ENCODE measurements around the gene CTSE.
A peak's percentile ranks its signal among the peaks of the same experiment; 100 is the strongest.
"Not testable (repeated sequence)": the region's sequence is repeated elsewhere in the genome, so short reads cannot be mapped to it uniquely, and the experiment has no call there.

The CTSE gene

DNA sequence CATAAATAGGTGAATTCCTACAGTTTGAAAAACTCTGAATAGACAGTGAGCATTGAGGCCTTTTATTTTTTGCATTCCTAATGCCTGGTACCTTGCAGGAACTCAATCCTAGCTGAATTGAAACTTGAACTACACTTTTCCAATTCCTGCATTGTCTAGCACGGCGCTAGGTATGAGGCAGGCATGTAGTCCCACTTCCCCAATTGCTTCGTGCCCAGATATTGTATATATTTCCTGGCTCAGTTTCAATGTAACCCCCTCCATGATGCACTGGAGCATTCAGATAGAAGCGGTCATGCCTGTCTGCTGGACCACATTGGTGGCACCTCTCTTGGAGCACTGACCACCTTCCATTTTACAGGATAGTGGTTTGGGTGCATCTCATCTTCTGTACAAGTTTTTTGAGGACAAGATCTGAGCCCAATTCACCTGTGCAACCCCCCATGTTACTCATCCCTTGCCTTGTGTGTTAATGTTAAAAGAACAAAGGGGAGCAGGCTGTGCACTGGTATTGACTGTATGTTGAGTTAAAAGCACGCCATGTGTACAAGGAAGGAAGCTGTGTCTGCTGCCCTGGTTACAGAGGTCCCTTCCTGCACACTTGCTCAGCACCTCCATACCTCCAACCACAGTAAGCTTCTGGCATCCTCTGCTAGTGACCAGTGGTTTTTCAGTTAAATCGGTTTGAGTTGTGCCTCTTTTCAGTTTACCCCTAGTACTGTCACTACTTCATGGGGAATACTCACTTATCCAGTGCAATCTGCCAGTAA, 10.5 kb downstream of the CTSE start:
- peak; percentile 14 to 43 for DNase-seq

DNA sequence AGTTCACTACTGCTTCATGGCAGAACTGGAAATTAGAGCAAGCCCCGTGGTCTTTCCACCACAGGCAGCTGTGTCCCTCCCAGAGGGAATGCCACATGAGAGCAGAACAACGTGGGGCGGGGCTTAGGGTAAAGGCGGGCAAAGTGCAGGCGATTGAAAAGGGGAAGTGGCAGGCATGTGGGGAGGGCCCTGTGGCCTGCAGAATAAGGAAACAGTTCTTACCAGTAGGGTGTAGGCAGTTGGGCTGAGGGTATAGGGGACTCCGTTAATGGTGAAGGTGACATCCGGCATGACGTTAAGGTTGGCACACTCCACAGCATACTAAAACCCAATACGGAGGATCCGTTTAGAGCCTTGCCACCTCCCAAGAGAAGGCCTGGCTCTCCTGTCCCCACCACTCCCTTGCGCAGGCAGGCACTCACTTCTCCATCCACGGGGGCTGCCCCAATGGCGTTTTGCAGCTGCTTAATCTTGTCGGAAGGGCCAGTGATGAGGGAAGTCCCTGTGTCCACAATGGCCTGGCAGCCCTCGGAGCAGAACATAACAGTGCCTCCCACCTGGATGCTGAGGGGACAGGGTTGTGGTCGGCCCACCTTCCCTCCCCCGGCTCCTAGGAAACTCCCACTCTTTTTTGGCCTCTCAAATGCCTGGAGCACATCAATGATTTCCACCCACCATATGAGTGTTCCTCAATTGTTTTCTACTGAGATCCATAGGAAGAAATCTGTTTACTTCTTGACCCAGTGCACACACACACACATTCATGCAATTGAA, 11.4 kb downstream of the CTSE start:
- peak; percentile 99 for DNase-seq

DNA sequence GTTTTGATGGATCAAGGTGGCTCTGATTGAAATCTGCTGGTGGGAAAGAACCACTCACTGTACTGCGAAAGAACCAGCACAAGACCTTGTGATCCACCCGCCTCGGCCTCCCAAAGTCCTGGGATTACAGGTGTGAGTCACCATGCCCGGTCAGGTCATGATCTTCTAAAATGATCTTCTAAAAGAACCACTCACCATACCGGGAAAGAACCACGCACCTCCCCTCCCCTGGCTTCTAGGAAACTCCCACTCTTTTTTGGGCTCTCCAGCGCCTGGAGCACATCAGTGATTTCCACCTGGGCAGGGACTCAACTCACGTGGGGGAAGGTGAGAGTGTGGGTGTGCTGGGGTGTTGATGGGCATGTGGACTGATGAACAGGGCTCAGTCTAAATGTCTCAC, 12.6 kb downstream of the CTSE start:
- no peak for DNase-seq

DNA sequence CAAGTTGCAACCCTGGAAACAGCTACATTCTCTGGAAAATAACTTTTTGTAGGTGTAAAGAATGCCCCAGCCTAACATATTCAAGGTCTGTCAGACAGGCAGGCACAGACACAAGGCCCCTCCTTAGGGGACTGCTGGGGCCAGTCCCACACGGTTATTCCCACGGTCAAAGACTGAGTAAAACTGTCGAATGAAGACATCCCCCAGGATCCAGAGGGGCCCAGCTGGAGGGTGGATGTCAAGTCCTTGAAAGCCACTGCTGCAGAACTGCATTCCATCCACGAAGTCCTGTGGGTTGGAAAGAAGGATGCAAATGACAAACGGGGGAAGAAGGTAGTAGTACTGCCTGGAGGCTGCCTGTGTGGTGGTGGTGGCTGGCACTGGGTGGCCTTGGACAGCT, 13.6 kb downstream of the CTSE start:
- DNase-seq = no peak

DNA sequence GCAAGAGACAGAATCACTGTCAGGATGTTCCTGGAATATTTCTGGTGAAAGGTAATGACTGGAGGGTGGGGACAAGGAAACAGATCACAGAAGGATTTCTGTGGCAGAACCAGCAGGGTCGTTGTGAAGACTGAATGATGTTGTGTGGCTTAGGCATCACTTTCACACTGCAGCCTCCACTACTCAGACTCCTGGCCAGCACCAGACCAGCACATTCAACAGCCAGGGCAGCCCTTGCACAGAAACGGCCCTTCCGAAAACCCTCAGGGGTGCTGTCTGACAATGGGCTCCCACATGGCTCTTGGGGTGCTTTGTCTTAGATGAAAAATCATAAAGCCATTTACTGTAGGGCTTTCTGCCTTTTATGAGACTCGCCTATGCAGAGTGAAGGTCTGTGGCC, 16.7 kb downstream of the CTSE start:
- no peak for DNase-seq

DNA sequence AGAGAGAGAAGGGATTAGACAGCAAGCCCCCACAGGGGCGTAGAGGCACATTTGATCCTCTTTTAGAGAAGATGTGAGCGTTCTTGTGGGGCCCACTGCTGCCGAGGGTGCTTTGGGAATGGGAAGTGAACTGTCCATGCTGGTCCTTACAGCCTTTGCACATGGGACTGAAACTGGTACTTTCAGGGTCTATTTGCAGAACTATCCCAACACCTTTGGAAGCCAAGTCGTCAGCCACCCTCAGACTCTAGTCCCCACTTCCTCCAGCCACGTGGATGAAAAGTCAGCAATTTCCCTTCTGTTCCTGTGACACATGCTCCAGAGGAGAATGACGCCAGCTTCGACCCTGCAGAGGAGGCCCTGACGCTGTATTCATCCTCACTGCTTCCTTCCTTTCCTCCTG, 17.9 kb downstream of the CTSE start:
- peak; percentile 13 to 28 for DNase-seq

DNA sequence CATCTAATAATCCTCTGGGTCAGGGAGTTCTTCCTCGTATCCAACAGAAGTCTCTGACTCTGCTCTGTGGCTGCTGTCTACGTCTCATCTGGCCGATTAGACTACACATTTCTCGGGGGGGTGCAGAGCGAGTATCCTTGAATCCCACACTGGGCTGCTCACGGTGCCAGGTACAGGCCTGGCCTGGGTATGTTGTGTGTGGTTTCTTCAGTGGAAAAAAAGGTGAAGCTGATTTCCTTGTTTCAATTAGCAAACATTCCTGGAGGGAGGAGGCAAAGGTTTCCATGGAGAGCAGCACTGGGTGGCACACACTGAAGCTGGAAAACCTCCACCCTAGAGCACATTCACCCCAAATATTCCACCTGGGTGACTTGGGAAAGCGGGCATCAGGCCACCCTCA, 18.5 kb downstream of the CTSE start:
- no peak for DNase-seq

DNA sequence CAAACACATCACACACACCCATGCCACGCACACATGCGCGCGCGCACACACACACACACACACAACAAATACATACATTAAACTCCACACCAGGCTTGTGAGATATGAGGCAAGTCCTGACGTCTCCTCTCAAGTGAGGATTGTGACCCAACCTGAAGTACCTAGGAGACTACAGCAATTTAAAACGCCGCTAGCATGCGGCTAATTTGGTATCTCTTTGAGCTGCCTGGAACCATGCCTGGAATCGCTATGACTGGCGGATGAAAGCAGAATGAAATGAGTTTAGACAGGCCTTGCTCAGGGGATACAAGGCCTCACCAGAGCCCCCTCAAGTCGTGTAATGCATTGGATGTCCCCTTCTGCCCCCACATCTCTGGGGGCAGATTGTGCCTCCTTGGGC, 18.9 kb downstream of the CTSE start:
- DNase-seq = no peak

DNA sequence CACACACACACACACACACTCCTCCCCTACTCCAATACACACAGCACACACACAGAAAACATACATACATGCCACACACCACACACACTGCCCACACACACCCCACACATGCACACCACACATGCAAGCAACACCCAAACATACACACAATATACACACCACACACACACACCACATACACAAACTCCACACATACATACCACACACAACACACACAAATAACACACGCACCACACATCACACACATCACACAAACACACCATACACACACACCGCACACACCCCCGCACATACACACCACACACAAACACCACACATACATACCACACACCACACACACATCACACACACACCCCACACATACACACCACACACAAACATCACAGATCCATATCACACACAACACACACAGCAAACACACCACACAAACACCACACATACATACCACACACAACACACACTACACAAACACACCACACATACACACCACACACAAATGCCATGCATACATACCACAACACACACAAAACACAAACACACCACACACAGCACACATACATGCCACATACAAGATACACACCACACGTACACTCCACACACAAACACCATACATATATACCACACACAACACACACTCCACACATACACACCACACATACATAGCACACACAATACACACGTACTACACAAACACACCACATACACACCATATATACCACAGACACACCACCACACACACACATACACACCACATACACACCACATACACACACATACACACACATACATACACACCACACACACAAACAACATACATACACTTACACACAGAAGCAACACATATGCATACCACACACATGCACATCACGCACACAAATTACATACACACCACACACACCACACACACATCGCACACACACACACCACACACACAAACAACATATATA, 19.6 kb downstream of the CTSE start:
- no peak for DNase-seq

DNA sequence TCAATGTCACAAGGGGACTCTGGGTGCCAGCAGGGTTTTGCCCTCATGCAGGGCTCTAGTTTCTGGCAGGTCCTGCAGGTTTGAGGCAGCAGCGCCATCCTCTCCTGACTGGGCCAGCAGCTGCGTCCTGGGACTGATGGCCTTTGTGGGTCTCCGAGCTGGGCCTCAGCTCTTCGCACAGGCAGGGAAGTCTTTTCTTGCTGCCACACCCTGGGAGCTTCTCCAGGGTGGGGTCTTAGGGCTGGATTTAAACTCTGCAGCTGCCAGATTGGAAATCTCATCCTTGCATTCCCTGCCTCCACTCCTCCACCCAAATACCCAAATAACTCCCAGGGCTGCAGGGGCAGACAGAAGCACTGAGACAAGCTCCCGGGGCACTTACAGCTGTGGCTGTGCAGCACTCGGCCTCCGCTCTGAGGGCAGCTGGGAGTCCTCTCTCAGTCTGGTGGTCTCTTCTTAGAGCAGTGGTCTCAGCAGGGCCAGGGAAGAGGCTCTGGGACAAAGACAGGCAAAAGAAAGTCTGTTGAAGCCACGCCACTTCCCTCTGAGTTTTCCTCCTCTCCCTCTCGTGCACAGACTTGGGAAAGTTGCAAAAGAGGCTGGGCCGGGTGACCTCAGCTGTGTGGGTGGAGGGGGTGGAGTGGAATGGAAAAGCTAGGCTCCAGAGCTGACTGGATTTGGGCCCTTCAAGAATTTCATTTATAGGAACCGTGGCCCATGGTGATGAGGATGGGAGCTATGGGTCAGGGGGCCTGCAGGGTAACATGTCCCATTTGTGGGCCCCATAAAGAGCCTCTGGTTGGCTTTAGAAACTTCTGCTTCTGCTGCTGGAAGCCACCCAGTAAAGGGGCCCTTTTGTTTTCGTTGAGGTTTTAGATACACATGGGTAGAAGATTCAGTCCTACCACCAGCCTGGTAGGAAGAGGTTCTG, 20.6 kb downstream of the CTSE start, which contains the start of gene RAB7B:
Gene RAB7B (minus strand): TSS at position 525 of the 931 bp plus-strand sequence. CDS start 9,260 bp downstream, outside the sequence.
- DNase-seq = peak; percentile 65 to 68

DNA sequence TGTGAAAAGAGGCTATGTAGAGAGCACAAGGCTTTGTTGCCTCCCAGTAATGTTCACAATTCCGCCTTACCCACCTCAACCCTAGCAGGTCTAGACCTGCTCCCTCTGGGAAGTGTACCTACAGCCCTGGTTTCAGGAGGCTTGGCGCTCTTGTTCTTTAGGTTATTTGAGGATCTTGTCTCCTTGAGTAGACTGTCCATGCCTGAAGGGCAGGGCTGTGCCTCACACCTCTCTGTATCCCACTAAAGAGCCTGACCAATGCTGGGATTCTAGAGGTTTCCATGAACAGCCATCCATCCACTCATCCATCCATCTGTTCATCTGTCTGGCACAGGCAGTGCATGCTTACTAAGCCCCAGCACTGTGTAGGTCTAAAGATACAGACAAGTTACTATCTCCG, 21.5 kb downstream of the CTSE start:
- DNase-seq = no peak

DNA sequence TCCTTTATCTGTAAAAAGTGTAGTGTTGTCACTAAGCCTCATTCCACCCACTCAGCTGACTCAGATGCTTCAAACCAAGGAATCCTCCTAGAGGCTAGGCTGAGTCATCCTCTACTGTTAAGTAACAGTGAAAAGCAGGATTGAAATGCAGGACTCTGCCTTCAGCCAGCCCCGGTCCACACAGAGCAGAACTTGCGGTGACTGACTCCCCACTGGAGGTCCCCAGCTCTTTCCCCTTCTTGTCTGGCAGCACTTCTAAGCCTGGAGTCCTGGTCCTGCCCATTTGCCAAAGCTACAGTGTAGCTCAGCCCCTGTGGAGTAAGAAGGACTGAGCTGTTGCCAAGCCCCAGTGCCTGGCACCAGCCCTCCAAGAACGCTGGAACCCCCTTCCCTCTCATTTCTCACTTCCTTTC, 22.2 kb downstream of the CTSE start:
- DNase-seq = peak; percentile 67 to 72

DNA sequence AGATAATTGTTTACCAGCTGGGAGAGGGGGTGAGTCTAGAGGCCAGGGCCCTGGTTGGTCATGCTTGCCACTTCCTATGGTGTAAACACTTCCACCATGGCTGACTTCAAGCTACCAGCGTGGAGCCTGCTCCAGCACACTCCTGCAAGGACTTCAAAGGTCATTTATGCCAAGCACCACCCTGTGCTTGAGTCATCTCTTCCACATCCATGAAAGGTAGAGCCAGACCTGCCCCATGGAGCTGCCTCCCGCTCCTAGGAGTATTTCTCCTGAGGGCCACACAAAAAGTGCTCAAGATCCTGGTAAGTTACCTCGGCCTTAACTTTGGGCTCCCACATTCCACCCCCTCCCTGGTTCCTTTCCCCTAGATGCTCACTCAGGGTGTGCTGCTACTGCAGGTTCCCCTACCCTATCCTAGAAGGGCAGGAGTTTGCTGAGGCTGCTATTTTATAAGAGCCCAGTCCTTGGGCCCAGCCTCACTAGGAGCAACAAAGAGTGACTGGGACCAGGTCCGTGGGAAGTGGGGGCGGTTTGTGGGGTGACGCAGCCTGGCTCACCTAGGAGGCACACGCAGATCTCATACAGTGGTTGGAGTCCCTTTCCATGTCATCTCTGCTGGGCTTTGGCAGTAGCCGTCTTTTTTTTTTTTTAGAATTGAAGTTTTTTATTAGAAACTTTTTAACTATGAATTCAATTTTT, 22.9 kb downstream of the CTSE start:
- no peak for DNase-seq

DNA sequence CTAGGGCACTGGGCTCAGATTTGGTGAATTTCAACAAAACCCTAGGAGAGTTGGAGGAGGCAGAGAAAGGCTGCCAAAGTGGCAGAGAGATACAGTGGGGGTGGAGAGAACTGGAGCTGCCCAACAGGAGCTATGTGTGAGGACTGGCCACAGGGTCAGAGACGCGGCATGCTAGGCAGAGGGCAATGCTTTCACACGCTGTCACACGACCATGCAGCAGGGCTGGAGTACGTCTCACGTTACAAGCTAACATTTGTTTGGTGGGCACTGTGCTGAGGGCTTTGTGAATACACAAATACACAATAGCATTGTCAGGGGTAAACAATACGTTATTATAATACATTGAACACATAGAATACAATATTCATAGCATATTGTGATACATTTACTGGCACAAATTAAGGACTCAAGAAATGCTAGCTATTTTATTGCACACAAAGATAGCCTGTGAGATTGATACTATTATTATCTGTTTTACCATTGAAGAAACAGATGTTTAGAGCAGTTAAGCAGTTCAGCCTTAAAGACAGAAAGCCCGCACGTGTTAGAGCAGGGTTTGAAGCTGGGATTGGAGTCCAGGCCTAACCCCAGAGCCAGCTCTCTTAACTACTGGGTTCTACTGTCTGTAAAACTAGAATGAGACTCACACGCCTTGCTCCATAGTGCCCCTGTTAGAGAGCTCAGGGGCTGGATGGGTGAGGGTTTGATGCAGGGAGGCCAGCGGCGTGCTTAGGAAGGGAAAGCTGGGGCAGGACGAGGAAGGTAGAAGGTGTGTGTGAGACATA, 25.0 kb downstream of the CTSE start:
- DNase-seq = no peak

DNA sequence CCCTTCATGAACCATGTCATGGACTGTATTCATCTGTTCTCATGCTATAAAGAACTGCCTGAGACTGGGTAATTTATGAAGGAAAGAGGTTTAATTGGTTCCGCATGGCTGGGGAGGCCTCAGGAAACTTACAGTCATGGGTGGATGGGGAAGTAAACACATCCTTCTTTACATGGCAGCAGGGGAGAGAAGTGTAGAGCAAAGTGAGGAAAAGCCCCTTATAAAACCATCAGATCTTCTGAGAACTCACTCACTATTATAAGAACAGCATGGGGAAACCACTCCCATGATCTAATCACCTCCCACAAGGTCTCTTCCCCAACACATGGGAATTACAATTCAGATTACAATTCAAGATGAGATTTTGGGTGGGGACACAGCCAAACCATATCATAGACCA, 27.1 kb downstream of the CTSE start:
- DNase-seq = not testable (repeated sequence)

DNA sequence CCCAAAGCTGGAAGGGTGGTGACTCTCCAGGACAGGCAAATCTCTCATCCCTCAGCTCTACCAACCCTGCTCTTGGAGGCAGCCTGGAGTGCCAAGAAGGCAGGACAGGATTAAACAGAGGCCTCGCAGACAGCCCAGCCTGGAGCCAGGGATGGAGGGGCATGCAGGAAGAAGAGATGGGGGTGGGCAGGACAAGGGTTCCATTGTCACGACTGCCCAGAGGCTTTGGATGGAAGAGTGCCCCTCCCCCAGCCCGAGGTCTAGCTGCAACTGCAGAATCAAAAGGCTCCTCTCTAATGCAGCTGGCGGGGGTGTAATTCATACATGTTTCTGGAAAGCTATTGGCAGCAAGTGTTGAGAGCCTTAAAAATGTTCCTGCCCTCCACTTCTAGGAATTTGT, 29.3 kb downstream of the CTSE start:
- DNase-seq = no peak

DNA sequence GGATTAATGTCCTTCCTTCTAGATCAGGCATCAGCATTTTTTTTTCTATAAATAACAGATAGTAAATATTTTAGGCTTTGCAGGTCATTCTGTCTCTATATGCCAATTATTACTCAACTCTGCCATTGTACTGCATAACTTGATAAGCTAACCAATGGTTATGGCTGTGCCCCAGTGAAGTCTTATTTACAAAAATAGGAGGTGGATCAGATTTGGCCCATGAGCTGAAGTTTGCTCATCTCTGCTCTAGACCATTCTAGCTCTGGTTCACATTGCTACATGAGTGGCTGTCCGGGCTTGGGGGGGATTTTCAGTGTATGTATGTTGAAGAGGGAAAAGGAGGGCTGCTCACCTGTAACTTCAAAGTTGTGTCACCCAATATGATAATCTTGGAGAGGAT, 30.6 kb downstream of the CTSE start:
- no peak for DNase-seq

DNA sequence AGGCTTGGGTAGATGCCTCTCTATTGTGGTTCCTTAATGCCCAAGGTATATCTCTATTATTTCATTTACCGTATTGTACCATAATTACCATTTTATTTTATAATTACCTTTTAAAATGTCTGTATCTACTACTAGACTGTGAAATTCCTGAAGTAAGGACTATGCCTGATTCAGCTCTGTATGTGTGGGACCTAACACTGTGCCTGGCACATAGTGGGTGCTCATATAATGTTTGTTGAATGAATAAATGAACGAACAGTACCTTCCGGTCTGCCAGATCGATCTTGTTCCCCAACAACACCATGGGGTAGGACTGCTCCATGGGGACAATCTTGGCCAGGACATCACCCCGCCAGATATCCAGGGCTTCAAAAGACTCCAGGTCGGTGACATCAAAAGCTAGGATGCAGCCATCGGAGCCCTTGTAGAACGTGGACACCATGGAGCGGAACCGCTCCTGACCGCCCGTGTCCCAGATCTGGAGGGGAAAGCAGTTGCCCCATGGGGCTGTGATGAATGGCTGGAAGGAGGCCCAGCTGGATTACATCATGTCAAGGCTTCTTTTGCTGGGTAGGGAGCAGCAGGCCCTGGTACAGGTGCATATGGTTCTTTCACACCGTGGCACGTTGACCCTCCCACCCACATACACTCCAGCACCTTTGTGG, 31.3 kb downstream of the CTSE start:
- DNase-seq = no peak

DNA sequence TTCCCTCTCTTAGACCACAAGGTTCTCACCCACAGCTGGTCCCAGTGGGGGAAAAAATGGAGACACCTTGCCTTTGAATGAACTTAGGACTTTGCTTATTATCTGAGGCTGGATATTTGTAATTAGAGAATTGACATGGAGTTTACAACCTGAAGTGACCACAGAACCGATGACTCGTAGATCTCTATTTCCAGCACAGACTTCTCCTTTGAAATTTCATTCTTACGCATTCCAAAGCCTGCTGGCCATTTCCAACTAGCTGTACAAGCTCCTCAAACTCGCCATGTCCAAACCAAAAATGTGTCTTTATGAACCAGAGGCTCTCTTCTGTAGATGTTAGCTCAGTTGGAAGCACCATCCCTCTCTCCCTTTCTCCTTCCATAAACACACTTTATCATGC, 32.5 kb downstream of the CTSE start:
- no peak for DNase-seq

DNA sequence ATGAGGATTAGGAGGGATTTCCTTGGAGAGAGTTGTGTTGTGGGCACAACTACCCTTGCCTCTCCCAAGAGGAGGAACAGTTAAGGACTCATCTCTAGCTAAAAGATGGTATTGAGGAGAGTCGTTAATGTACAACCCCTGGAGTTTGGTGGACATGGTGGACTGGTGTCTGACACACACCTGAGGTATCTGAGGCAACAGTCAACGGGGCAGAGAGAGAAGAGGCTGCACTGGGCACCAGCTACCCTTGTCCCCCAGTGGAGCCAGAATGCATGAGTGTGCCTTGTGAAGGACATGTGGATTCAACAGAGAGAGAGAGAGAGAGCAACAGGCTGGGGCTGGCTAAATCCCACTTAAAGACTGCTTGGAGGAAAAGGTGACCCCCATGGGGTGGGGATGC, 33.5 kb downstream of the CTSE start:
- DNase-seq = no peak

Measured in Kasumi-1 (cell line).